NT2/D1 (cell line): ENCODE data around the gene FFAR1.

Source experiments
- DNase-seq: peaks from one replicate; pipeline ENCODE4 v3.0.0-alpha.2; 2011; ENCODE audit warnings: low read depth, low spot score
- H3K27me3 ChIP-seq: 2 replicates; pipeline ENCODE4 v1.6.0; 2011; ENCODE audit warnings: mild to moderate bottlenecking; ENCODE audit not compliant: insufficient read length, insufficient read depth
- H3K36me3 ChIP-seq: 2 replicates; pipeline ENCODE4 v1.6.1; 2011; ENCODE audit warnings: mild to moderate bottlenecking, low read length, mixed read lengths; ENCODE audit not compliant: insufficient read depth, insufficient read length
- H3K4me1 ChIP-seq: 2 replicates; pipeline ENCODE4 v1.5.1; 2011; ENCODE audit not compliant: insufficient read depth, insufficient read length
- H3K4me3 ChIP-seq: 2 replicates; pipeline ENCODE4 v1.5.1; 2011; ENCODE audit warnings: low read depth; ENCODE audit not compliant: insufficient read length
- H3K9ac ChIP-seq: 2 replicates; pipeline ENCODE4 v1.6.0; 2011; ENCODE audit warnings: low read depth; ENCODE audit not compliant: insufficient read length
- H3K9me3 ChIP-seq: 2 replicates; pipeline ENCODE4 v1.5.1; 2011; ENCODE audit warnings: mild to moderate bottlenecking, low read length; ENCODE audit not compliant: insufficient read depth
- SUZ12 ChIP-seq: IDR thresholded peaks from 2 replicates; pipeline ENCODE4 v1.6.1; 2011; ENCODE audit not compliant: insufficient read length, insufficient read depth; ENCODE audit errors: extremely low read depth
- YY1 ChIP-seq: IDR thresholded peaks from 2 replicates; pipeline ENCODE4 v1.6.1; 2011; ENCODE audit not compliant: insufficient read length, insufficient read depth
- ZNF274 ChIP-seq: IDR thresholded peaks from 2 replicates; pipeline ENCODE4 v1.6.1; 2011; ENCODE audit warnings: mild to moderate bottlenecking, low read depth, low read length

The FFAR1 gene

GRCh38 chr19:35310331-35310730, 37.4 kb upstream of the FFAR1 start:
- H3K4me3 ChIP-seq = no peak overlapping the region
- H3K9ac ChIP-seq = no peak overlapping the region
- H3K27me3 ChIP-seq = no peaks in the 10 kb centered on the region
- no peak for DNase-seq
- no peak for TF ChIP-seq YY1
- no peak for TF ChIP-seq SUZ12
- TF ChIP-seq ZNF274 = no peak
- no peaks in the 10 kb centered on the region for H3K36me3 ChIP-seq
- no peaks in the 10 kb centered on the region for H3K9me3 ChIP-seq
- H3K4me1 ChIP-seq = peaks cover 16% of the 10 kb centered on the region

GRCh38 chr19:35310811-35311465, 36.8 kb upstream of the FFAR1 start:
- Histone ChIP-seq H3K36me3 (no peaks in the 10 kb centered on the region), H3K4me3 (no peak overlapping the region), H3K9me3 (no peaks in the 10 kb centered on the region), H3K9ac (no peak overlapping the region), H3K27me3 (no peaks in the 10 kb centered on the region), H3K4me1 (peaks cover 15% of the 10 kb centered on the region)
- DNase-seq = no peak
- TF ChIP-seq SUZ12 = no peak
- TF ChIP-seq ZNF274 = no peak
- no peak for TF ChIP-seq YY1

- Histone ChIP-seq H3K27me3 (no peaks in the 10 kb centered on the region), H3K9me3 (no peaks in the 10 kb centered on the region), H3K36me3 (no peaks in the 10 kb centered on the region), H3K4me1 (peaks cover 15% of the 10 kb centered on the region), H3K4me3 (no peak overlapping the region), H3K9ac (peak overlapping the region; percentile 32)
- DNase-seq = no peak
- TF ChIP-seq YY1 (no peak), ZNF274 (no peak), SUZ12 (no peak)
Observed at GRCh38 chr19:35311901-35312665, 35.6 kb upstream of the FFAR1 start.

GRCh38 chr19:35313587-35313986, 34.1 kb upstream of the FFAR1 start:
- Histone ChIP-seq H3K9me3 (no peaks in the 10 kb centered on the region), H3K27me3 (no peaks in the 10 kb centered on the region), H3K36me3 (no peaks in the 10 kb centered on the region), H3K9ac (no peak overlapping the region), H3K4me1 (peaks cover 12% of the 10 kb centered on the region), H3K4me3 (no peak overlapping the region)
- DNase-seq = no peak
- TF ChIP-seq SUZ12 (no peak), ZNF274 (no peak)

GRCh38 chr19:35314031-35314430, 33.7 kb upstream of the FFAR1 start:
- no peak overlapping the region for H3K4me3 ChIP-seq
- no peak for TF ChIP-seq SUZ12
- TF ChIP-seq ZNF274 = no peak
- no peak overlapping the region for H3K9ac ChIP-seq
- DNase-seq = no peak
- H3K27me3 ChIP-seq = no peaks in the 10 kb centered on the region
- no peaks in the 10 kb centered on the region for H3K36me3 ChIP-seq
- no peaks in the 10 kb centered on the region for H3K9me3 ChIP-seq
- H3K4me1 ChIP-seq = peaks cover 13% of the 10 kb centered on the region

- Histone ChIP-seq H3K36me3 (no peaks in the 10 kb centered on the region), H3K9me3 (no peaks in the 10 kb centered on the region), H3K27me3 (no peaks in the 10 kb centered on the region), H3K4me3 (no peak overlapping the region), H3K4me1 (peaks cover 10% of the 10 kb centered on the region), H3K9ac (no peak overlapping the region)
- TF ChIP-seq SUZ12 = no peak
- no peak for TF ChIP-seq ZNF274
- DNase-seq = no peak
Observed at GRCh38 chr19:35314858-35315470, 32.7 kb upstream of the FFAR1 start.

- H3K4me3 ChIP-seq = no peak overlapping the region
- no peaks in the 10 kb centered on the region for H3K9me3 ChIP-seq
- no peak for DNase-seq
- H3K9ac ChIP-seq = no peak overlapping the region
- peaks cover 9% of the 10 kb centered on the region for H3K4me1 ChIP-seq
- H3K36me3 ChIP-seq = no peaks in the 10 kb centered on the region
- no peaks in the 10 kb centered on the region for H3K27me3 ChIP-seq
- TF ChIP-seq SUZ12 = no peak
- no peak for TF ChIP-seq ZNF274
- TF ChIP-seq YY1 = no peak
Observed at GRCh38 chr19:35315883-35316282, 31.8 kb upstream of the FFAR1 start.
